Measurements from ENCODE around the gene SYDE2.
A peak's percentile ranks its signal among the peaks of the same experiment; 100 is the strongest.
"Not testable (repeated sequence)": the region's sequence is repeated elsewhere in the genome, so short reads cannot be mapped to it uniquely, and the experiment has no call there.

SYDE2 gene

GRCh38 chr1:85188530-85188929, 12.3 kb downstream of the SYDE2 start:
- Histone ChIP-seq H3K4me1 (peaks cover 0 to 13% (median 2%) of the 10 kb centered on the region in 4 donors), H3K4me3 (no peak overlapping the region), H3K9me3 (no peaks in the 10 kb centered on the region), H3K36me3 (peaks cover 0 to 17% (median 14%) of the 10 kb centered on the region in 3 donors), H3K27me3 (no peaks in the 10 kb centered on the region), H3K27ac (no peak overlapping the region)
- TF ChIP-seq, protein P1, sequence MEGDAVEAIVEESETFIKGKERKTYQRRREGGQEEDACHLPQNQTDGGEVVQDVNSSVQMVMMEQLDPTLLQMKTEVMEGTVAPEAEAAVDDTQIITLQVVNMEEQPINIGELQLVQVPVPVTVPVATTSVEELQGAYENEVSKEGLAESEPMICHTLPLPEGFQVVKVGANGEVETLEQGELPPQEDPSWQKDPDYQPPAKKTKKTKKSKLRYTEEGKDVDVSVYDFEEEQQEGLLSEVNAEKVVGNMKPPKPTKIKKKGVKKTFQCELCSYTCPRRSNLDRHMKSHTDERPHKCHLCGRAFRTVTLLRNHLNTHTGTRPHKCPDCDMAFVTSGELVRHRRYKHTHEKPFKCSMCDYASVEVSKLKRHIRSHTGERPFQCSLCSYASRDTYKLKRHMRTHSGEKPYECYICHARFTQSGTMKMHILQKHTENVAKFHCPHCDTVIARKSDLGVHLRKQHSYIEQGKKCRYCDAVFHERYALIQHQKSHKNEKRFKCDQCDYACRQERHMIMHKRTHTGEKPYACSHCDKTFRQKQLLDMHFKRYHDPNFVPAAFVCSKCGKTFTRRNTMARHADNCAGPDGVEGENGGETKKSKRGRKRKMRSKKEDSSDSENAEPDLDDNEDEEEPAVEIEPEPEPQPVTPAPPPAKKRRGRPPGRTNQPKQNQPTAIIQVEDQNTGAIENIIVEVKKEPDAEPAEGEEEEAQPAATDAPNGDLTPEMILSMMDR (IDR thresholded peaks at IDR 0.05), result no peak
- no peak for DNase-seq
- intact Hi-C loops (cut with DNase I; ENCODE audit: low total_unique reads), result no loop called here

GRCh38 chr1:85187021-85187420, 13.8 kb downstream of the SYDE2 start:
- H3K27ac ChIP-seq; H3K9me3 ChIP-seq; intact Hi-C loops (cut with DNase I; ENCODE audit: low total_unique reads): not testable (repeated sequence)

GRCh38 chr1:85184245-85184644, 16.6 kb downstream of the SYDE2 start:
- no peaks in the 10 kb centered on the region for H3K9me3 ChIP-seq
- H3K27ac ChIP-seq, result no peak overlapping the region
- no peaks in the 10 kb centered on the region for H3K27me3 ChIP-seq
- peaks cover 0 to 8% (median 2%) of the 10 kb centered on the region in 3 donors for H3K36me3 ChIP-seq
- no peak for DNase-seq
- no peak overlapping the region for H3K4me3 ChIP-seq
- TF ChIP-seq, protein P1 (IDR thresholded peaks at IDR 0.05), result no peak
- peaks cover 0 to 20% (median 6%) of the 10 kb centered on the region in 4 donors for H3K4me1 ChIP-seq
- intact Hi-C loops (cut with DNase I; ENCODE audit: low total_unique reads), result no loop called here

More at GRCh38 chr1:85187021-85187420, 13.8 kb downstream of the SYDE2 start:
- not testable (repeated sequence) for H3K27me3 ChIP-seq, H3K4me3 ChIP-seq, DNase-seq
- H3K4me1 ChIP-seq, result peaks cover 0 to 23% (median 6%) of the 10 kb centered on the region in 4 donors
- H3K36me3 ChIP-seq, result peaks cover 0 to 17% (median 14%) of the 10 kb centered on the region in 3 donors

DNA sequence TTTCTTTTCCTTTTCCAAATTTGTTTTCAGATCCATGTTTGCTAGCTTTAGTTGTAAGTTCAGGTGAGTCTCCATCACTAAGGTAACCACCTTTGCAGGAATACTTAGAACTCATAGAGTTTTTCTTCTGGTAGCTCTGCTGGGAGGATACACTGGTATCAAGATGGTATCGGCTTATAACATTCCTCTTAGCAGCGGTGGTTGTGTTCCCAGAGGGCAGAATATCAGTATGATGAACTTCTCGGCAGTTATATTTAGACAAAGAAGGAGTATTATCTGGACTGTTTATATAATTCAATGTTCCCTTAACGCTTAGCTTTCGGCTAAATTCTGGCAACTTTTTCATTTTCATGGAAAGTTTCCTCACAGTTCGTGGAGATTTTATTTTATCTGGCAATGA, 18.1 kb downstream of the SYDE2 start:
- TF ChIP-seq, protein P1 (IDR thresholded peaks at IDR 0.05), result no peak

GRCh38 chr1:85180869-85181268, 19.9 kb downstream of the SYDE2 start:
- Histone ChIP-seq H3K27me3 (no peaks in the 10 kb centered on the region), H3K36me3 (no peaks in the 10 kb centered on the region), H3K4me3 (no peak overlapping the region), H3K9me3 (no peaks in the 10 kb centered on the region), H3K27ac (no peak overlapping the region), H3K4me1 (peaks cover 0 to 21% (median 6%) of the 10 kb centered on the region in 4 donors)
- intact Hi-C loops (cut with DNase I; ENCODE audit: low total_unique reads), result no loop called here
- TF ChIP-seq, protein P1 (IDR thresholded peaks at IDR 0.05), result no peak
- no peak for DNase-seq

More for the DNA sequence above, 18.1 kb downstream of the SYDE2 start:
- Histone ChIP-seq H3K36me3 (no peaks in the 10 kb centered on the region), H3K4me3 (no peak overlapping the region), H3K27ac (peak overlapping the region; percentile 8 to 12), H3K4me1 (peaks cover 0 to 21% (median 6%) of the 10 kb centered on the region in 4 donors), H3K27me3 (no peaks in the 10 kb centered on the region), H3K9me3 (no peaks in the 10 kb centered on the region)
- DNase-seq, result no peak
- intact Hi-C loops (cut with DNase I; ENCODE audit: low total_unique reads), result no loop called here

DNA sequence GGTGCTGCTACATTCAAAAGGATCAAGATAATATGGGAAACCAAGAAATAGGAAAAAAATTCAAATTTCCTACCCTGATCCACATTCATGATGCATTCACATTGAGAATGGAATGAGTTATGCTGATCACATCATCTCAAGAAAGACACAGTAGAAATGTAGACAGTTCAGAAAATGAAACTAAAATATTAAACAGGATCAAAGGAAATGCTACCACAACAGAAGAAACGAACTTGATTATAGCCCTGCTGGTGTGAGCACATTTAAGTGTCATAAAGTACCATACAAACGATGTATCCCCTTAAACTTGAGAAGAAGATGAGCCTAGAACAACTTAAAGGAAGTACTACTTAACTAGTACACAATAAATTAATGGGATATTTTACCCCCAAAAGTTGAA, 21.3 kb downstream of the SYDE2 start:
- H3K9me3 ChIP-seq, result no peaks in the 10 kb centered on the region
- H3K4me1 ChIP-seq, result peaks cover 0 to 21% (median 6%) of the 10 kb centered on the region in 4 donors
- TF ChIP-seq, protein P1 (IDR thresholded peaks at IDR 0.05), result no peak
- intact Hi-C loops (cut with DNase I; ENCODE audit: low total_unique reads), result no loop called here
- no peaks in the 10 kb centered on the region for H3K27me3 ChIP-seq
- no peaks in the 10 kb centered on the region for H3K36me3 ChIP-seq
- no peak overlapping the region for H3K27ac ChIP-seq
- no peak for DNase-seq
- H3K4me3 ChIP-seq, result no peak overlapping the region
